HCT116 (cell line): ENCODE measurements around the gene FRAS1. TPM values are rescaled to one million over a fixed set of nuclear protein-coding genes. Genes with fewer than 3 reads are reported as not detected.

Experiments used
- EGR1 ChIP-seq: IDR thresholded peaks from 2 replicates; pipeline ENCODE4 v1.6.1; 2012; ENCODE audit warnings: low read depth
- EZH2phosphoT487 ChIP-seq: fragments of 200-600 bp; IDR thresholded peaks from 2 replicates; pipeline ENCODE4 v1.6.1; 2018; ENCODE audit warnings: antibody characterized with exemption, borderline replicate concordance
- POLR2AphosphoS5 ChIP-seq: IDR thresholded peaks from 2 replicates; pipeline ENCODE4 v1.6.1; 2011; ENCODE audit warnings: mild to moderate bottlenecking, low read depth, low read length, moderate library complexity
- SP1 ChIP-seq: IDR thresholded peaks from 2 replicates; pipeline ENCODE4 v1.6.1; 2012; ENCODE audit warnings: low read depth
- SRF ChIP-seq: IDR thresholded peaks from 2 replicates; pipeline ENCODE4 v1.6.1; 2012; ENCODE audit warnings: low read depth
- TCF7L2 ChIP-seq: IDR thresholded peaks from 2 replicates; pipeline ENCODE4 v1.7.0; 2011; ENCODE audit warnings: borderline replicate concordance, inconsistent platforms; ENCODE audit not compliant: insufficient read depth, insufficient read length; ENCODE audit errors: extremely low read depth
- total RNA-seq: library from RNA; stranded (reverse); gene quantifications from one replicate; pipeline ENCODE4 v1.2.1, GENCODE V29; 2021; ENCODE audit not compliant: unreplicated experiment
- TF ChIP-seq, protein P1 (sequence below): IDR thresholded peaks from 2 replicates; pipeline ENCODE4 v1.6.1; 2012; ENCODE audit warnings: low read depth
- TF ChIP-seq, protein P2 (sequence below): IDR thresholded peaks from 2 replicates; pipeline ENCODE4 v1.6.1; 2012
- TF ChIP-seq, protein P3 (sequence below), 3 experiments: fragments of 200-600 bp in 1 of 3; sonication (generic) in 1 of 3; IDR thresholded peaks in 2 of 3; conservative IDR thresholded peaks in 1 of 3; 2 replicates each; pipeline ENCODE4 v1.5.1; 2012 to 2017; ENCODE audit warnings: low read depth in 2 of 3, low read length in 2 of 3, antibody characterized with exemption in 1 of 3, borderline replicate concordance in 1 of 3, control low read depth in 1 of 3, mild to moderate bottlenecking in 1 of 3, mixed read lengths in 1 of 3, mixed run types in 1 of 3, moderate library complexity in 1 of 3; ENCODE audit not compliant: insufficient read depth in 1 of 3

The FRAS1 gene
- total RNA-seq, 1 experiment from 2014 or later = 33.5 TPM

DNA sequence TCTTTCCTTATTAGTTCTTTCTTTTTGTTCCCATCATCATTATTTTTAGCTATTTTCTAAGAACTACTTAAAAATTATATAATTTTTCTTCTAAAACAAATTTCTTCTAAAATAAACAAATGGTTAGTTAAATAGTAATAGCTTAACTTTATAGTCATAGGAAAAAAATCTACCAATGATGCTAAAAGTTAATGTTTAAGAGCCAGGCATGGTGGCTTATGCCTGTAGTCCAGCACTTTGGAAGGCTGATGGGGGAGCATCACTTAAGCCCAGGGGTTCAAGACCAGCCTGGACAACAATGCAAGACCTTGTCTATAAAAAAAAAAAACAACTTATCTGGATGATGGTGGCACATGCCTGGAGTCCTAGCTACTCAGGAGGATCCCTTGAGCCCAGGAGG is 367.3 kb downstream of the FRAS1 start (continued):
- TF ChIP-seq, protein P1, sequence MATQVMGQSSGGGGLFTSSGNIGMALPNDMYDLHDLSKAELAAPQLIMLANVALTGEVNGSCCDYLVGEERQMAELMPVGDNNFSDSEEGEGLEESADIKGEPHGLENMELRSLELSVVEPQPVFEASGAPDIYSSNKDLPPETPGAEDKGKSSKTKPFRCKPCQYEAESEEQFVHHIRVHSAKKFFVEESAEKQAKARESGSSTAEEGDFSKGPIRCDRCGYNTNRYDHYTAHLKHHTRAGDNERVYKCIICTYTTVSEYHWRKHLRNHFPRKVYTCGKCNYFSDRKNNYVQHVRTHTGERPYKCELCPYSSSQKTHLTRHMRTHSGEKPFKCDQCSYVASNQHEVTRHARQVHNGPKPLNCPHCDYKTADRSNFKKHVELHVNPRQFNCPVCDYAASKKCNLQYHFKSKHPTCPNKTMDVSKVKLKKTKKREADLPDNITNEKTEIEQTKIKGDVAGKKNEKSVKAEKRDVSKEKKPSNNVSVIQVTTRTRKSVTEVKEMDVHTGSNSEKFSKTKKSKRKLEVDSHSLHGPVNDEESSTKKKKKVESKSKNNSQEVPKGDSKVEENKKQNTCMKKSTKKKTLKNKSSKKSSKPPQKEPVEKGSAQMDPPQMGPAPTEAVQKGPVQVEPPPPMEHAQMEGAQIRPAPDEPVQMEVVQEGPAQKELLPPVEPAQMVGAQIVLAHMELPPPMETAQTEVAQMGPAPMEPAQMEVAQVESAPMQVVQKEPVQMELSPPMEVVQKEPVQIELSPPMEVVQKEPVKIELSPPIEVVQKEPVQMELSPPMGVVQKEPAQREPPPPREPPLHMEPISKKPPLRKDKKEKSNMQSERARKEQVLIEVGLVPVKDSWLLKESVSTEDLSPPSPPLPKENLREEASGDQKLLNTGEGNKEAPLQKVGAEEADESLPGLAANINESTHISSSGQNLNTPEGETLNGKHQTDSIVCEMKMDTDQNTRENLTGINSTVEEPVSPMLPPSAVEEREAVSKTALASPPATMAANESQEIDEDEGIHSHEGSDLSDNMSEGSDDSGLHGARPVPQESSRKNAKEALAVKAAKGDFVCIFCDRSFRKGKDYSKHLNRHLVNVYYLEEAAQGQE = no peak
- TF ChIP-seq, protein P2, sequence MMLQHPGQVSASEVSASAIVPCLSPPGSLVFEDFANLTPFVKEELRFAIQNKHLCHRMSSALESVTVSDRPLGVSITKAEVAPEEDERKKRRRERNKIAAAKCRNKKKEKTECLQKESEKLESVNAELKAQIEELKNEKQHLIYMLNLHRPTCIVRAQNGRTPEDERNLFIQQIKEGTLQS = no peak
- TF ChIP-seq SP1 (no peak), TCF7L2 (no peak), EZH2phosphoT487 (no peak), EGR1 (no peak), POLR2AphosphoS5 (no peak), SRF (no peak)
- TF ChIP-seq, protein P3, sequence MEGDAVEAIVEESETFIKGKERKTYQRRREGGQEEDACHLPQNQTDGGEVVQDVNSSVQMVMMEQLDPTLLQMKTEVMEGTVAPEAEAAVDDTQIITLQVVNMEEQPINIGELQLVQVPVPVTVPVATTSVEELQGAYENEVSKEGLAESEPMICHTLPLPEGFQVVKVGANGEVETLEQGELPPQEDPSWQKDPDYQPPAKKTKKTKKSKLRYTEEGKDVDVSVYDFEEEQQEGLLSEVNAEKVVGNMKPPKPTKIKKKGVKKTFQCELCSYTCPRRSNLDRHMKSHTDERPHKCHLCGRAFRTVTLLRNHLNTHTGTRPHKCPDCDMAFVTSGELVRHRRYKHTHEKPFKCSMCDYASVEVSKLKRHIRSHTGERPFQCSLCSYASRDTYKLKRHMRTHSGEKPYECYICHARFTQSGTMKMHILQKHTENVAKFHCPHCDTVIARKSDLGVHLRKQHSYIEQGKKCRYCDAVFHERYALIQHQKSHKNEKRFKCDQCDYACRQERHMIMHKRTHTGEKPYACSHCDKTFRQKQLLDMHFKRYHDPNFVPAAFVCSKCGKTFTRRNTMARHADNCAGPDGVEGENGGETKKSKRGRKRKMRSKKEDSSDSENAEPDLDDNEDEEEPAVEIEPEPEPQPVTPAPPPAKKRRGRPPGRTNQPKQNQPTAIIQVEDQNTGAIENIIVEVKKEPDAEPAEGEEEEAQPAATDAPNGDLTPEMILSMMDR (IDR thresholded peaks at IDR 0.05 in 2 of 3, conservative IDR thresholded peaks at IDR 0.05 in 1 of 3; ENCODE audit: borderline replicate concordance in 1 of 3, insufficient read depth in 1 of 3, low read depth in 2 of 3, low read length in 2 of 3) = no peak
